ENCODE data around the gene TBX18. TPM values are rescaled to one million over a fixed set of nuclear protein-coding genes. Genes with fewer than 3 reads are reported as not detected.

The TBX18 gene
- total RNA-seq, 1 experiment from 2014 or later, result 0.15 TPM

DNA sequence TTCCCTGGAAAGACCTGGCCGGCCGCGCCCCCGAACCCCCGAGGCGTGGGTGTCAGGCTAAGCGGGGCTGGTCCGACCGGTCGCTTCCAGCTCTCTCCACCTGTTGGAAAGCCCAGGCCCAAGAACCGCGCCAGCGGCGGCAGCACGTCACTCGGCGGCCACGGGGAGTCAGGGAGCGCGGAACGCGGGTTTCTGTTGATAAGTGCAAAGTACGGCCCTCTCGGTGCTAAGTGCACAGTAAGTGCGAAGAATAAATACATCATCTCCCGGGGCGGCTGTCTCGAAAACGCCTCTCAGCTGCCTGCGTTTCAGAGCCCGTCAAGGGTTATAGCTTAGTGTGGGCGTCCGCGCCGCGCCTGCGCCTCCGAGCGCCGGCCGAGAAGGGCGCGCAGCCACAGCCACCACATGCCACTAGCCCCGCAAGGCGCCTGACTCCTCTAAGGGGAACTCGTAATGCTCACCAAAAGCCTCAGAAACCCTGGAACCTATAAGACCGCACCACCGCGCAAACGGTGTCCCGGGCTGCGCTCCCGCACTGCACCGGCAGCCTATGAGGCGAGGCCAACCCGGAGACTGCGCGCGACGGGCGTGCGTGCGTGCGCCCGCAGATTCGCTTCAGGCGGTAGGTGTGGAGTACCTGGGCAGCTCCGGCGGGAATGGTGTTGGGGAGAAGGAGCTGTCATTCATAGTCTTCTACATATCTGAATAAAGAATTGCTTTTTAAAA, 9.2 kb upstream of the TBX18 start:
- CTCF ChIA-PET, result interaction anchor here (0.6 to 3.1 kb wide), 9 partner anchors 7 to 676 kb away, joined by 3 to 63 read pairs (median 4); partner anchors contain the start of genes NT5E and TBX18

DNA sequence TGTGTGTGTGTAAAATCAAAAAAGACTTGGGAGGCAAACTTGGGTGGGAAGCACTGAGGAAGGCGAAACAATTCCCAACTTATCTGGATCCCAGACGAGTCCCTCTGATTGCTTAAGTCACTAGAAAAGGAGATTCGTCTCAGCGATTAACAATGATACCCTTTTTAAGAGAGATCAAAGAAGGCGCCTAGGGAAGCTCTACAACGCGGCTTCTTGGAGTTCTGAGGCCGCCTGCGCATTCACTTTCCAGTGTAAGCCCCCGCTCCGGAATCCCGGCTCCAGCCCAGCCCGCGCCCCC, 8.7 kb upstream of the TBX18 start:
- H3K27me3 Mint-ChIP-seq (ENCODE audit: low read depth), result peaks cover 100% of the 10 kb centered on the region
- no peak for ATAC-seq
- TF ChIP-seq, protein P1, sequence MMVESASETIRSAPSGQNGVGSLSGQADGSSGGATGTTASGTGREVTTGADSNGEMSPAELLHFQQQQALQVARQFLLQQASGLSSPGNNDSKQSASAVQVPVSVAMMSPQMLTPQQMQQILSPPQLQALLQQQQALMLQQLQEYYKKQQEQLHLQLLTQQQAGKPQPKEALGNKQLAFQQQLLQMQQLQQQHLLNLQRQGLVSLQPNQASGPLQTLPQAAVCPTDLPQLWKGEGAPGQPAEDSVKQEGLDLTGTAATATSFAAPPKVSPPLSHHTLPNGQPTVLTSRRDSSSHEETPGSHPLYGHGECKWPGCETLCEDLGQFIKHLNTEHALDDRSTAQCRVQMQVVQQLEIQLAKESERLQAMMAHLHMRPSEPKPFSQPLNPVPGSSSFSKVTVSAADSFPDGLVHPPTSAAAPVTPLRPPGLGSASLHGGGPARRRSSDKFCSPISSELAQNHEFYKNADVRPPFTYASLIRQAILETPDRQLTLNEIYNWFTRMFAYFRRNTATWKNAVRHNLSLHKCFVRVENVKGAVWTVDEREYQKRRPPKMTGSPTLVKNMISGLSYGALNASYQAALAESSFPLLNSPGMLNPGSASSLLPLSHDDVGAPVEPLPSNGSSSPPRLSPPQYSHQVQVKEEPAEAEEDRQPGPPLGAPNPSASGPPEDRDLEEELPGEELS (CRISPR knock-in tag; IDR thresholded peaks at IDR 0.05), result no peak
- TF ChIP-seq, protein P2, sequence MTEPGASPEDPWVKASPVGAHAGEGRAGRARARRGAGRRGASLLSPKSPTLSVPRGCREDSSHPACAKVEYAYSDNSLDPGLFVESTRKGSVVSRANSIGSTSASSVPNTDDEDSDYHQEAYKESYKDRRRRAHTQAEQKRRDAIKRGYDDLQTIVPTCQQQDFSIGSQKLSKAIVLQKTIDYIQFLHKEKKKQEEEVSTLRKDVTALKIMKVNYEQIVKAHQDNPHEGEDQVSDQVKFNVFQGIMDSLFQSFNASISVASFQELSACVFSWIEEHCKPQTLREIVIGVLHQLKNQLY (CRISPR knock-in tag; IDR thresholded peaks at IDR 0.05), result no peak
- TF ChIP-seq, protein P3, sequence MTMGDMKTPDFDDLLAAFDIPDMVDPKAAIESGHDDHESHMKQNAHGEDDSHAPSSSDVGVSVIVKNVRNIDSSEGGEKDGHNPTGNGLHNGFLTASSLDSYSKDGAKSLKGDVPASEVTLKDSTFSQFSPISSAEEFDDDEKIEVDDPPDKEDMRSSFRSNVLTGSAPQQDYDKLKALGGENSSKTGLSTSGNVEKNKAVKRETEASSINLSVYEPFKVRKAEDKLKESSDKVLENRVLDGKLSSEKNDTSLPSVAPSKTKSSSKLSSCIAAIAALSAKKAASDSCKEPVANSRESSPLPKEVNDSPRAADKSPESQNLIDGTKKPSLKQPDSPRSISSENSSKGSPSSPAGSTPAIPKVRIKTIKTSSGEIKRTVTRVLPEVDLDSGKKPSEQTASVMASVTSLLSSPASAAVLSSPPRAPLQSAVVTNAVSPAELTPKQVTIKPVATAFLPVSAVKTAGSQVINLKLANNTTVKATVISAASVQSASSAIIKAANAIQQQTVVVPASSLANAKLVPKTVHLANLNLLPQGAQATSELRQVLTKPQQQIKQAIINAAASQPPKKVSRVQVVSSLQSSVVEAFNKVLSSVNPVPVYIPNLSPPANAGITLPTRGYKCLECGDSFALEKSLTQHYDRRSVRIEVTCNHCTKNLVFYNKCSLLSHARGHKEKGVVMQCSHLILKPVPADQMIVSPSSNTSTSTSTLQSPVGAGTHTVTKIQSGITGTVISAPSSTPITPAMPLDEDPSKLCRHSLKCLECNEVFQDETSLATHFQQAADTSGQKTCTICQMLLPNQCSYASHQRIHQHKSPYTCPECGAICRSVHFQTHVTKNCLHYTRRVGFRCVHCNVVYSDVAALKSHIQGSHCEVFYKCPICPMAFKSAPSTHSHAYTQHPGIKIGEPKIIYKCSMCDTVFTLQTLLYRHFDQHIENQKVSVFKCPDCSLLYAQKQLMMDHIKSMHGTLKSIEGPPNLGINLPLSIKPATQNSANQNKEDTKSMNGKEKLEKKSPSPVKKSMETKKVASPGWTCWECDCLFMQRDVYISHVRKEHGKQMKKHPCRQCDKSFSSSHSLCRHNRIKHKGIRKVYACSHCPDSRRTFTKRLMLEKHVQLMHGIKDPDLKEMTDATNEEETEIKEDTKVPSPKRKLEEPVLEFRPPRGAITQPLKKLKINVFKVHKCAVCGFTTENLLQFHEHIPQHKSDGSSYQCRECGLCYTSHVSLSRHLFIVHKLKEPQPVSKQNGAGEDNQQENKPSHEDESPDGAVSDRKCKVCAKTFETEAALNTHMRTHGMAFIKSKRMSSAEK (CRISPR knock-in tag; IDR thresholded peaks at IDR 0.05; ENCODE audit: borderline replicate concordance), result no peak
- TF ChIP-seq KAT7 (CRISPR knock-in tag; IDR thresholded peaks at IDR 0.05; ENCODE audit: borderline replicate concordance), result no peak
- TF ChIP-seq CDX4 (CRISPR knock-in tag; IDR thresholded peaks at IDR 0.05; ENCODE audit: borderline replicate concordance), result no peak
- TF ChIP-seq, protein P4, sequence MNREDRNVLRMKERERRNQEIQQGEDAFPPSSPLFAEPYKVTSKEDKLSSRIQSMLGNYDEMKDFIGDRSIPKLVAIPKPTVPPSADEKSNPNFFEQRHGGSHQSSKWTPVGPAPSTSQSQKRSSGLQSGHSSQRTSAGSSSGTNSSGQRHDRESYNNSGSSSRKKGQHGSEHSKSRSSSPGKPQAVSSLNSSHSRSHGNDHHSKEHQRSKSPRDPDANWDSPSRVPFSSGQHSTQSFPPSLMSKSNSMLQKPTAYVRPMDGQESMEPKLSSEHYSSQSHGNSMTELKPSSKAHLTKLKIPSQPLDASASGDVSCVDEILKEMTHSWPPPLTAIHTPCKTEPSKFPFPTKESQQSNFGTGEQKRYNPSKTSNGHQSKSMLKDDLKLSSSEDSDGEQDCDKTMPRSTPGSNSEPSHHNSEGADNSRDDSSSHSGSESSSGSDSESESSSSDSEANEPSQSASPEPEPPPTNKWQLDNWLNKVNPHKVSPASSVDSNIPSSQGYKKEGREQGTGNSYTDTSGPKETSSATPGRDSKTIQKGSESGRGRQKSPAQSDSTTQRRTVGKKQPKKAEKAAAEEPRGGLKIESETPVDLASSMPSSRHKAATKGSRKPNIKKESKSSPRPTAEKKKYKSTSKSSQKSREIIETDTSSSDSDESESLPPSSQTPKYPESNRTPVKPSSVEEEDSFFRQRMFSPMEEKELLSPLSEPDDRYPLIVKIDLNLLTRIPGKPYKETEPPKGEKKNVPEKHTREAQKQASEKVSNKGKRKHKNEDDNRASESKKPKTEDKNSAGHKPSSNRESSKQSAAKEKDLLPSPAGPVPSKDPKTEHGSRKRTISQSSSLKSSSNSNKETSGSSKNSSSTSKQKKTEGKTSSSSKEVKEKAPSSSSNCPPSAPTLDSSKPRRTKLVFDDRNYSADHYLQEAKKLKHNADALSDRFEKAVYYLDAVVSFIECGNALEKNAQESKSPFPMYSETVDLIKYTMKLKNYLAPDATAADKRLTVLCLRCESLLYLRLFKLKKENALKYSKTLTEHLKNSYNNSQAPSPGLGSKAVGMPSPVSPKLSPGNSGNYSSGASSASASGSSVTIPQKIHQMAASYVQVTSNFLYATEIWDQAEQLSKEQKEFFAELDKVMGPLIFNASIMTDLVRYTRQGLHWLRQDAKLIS (CRISPR knock-in tag; IDR thresholded peaks at IDR 0.05; ENCODE audit: borderline replicate concordance), result no peak

More for the DNA sequence above, 9.2 kb upstream of the TBX18 start:
- peaks cover 100% of the 10 kb centered on the region for H3K27me3 Mint-ChIP-seq (ENCODE audit: low read depth)
- H3K36me3 Mint-ChIP-seq, result no peaks in the 10 kb centered on the region
- H3K9me3 Mint-ChIP-seq, result no peaks in the 10 kb centered on the region
- POLR2A ChIA-PET, result interaction anchor here (1.1 to 1.4 kb wide), 2 partner anchors 9 to 11 kb away, joined by 3 to 4 read pairs; partner anchors contain the start of gene TBX18
- TF ChIP-seq CTCF (IDR thresholded peaks at IDR 0.05) (no peak), ZNF121 (CRISPR knock-in tag; IDR thresholded peaks at IDR 0.05) (peak; percentile 58; the same call in 1 of the 2 replicates), SP1 (CRISPR knock-in tag; conservative IDR thresholded peaks at IDR 0.05) (no peak), ETV6 (CRISPR knock-in tag; IDR thresholded peaks at IDR 0.05) (0 out of 2 replicates have a peak, but pooled peaks have one; percentile 20), MAX (CRISPR knock-in tag; IDR thresholded peaks at IDR 0.05) (peak; percentile 36; the same call in 1 of the 2 replicates)
- TF ChIP-seq, protein P1 (CRISPR knock-in tag; IDR thresholded peaks at IDR 0.05), result peak; percentile 22; the same call in 1 of the 2 replicates
- DNase-seq (ENCODE audit: low spot score), result peak; percentile 65
- peak overlapping the region; percentile 72 for H3K4me3 Mint-ChIP-seq
- peak; percentile 24 for ATAC-seq
- H3K27ac Mint-ChIP-seq, result no peak overlapping the region
- peaks cover 25% of the 10 kb centered on the region for H3K4me1 Mint-ChIP-seq

More for the DNA sequence above, 8.7 kb upstream of the TBX18 start:
- Mint-ChIP-seq H3K9me3 (no peaks in the 10 kb centered on the region), H3K27ac (no peak overlapping the region), H3K36me3 (no peaks in the 10 kb centered on the region), H3K4me3 (peak overlapping the region; percentile 72), H3K4me1 (peaks cover 30% of the 10 kb centered on the region)
- no peak for DNase-seq (ENCODE audit: low spot score)
- POLR2A ChIA-PET, result no interaction called here
- CTCF ChIA-PET, result interaction anchor here (0.6 to 3.1 kb wide), 7 partner anchors 10 to 677 kb away, joined by 4 to 63 read pairs (median 4); partner anchors contain the start of genes NT5E and TBX18

Data from WTC11 (cell line).